Measurements from ENCODE around the gene ARMCX4. TPM values are rescaled to one million over a fixed set of nuclear protein-coding genes. Genes with fewer than 3 reads are reported as not detected.
"Not testable (repeated sequence)": the region's sequence is repeated elsewhere in the genome, so short reads cannot be mapped to it uniquely, and the experiment has no call there.

The ARMCX4 gene
- total RNA-seq, 4 donors from 2014 or later, result 1.9 to 6.1 (median 5.0) TPM

- TF ChIP-seq CTCF (IDR thresholded peaks at IDR 0.05), result no peak
- no peak for TF ChIP-seq POLR2A (IDR thresholded peaks at IDR 0.05)
- 55 to 94% methylated on average over 2 of the region's 2 CpGs for WGBS, 2 donors
- no peak for DNase-seq (ENCODE audit: low spot score in 2 of 2)
- H3K4me3 ChIP-seq (ENCODE audit: low read depth, poor library complexity, severe bottlenecking), result no peak overlapping the region
- intact Hi-C loops (cut with DNase I; ENCODE audit: low total_unique reads), result no loop called here
Observed at GRCh38 chrX:101488796-101489195, 3.5 kb downstream of the ARMCX4 start.

GRCh38 chrX:101491943-101492342 is 6.7 kb downstream of the ARMCX4 start:
- intact Hi-C loops (cut with DNase I; ENCODE audit: low total_unique reads), result loop anchor here (5.0 kb wide), 1 partner anchor 1215 kb away; no protein-coding TSS in a partner anchor
- DNase-seq (ENCODE audit: low spot score in 2 of 2), result no peak
- WGBS, 2 donors, result 91 to 93% methylated on average over 4 of the region's 4 CpGs
- H3K4me3 ChIP-seq (ENCODE audit: low read depth, poor library complexity, severe bottlenecking), result no peak overlapping the region
- TF ChIP-seq POLR2A (IDR thresholded peaks at IDR 0.05) (no peak), CTCF (IDR thresholded peaks at IDR 0.05) (no peak)

- H3K4me3 ChIP-seq (ENCODE audit: low read depth, poor library complexity, severe bottlenecking), result no peak overlapping the region
- intact Hi-C loops (cut with DNase I; ENCODE audit: low total_unique reads), result loop anchor here (5.0 kb wide), 1 partner anchor 1216 kb away; no protein-coding TSS in a partner anchor
- TF ChIP-seq POLR2A (IDR thresholded peaks at IDR 0.05) (no peak), CTCF (IDR thresholded peaks at IDR 0.05) (no peak)
- DNase-seq (ENCODE audit: low spot score in 2 of 2), result no peak
- 78% methylated on average over 1 of the region's 1 CpG; no CpG with 5 or more reads in 1 of the 2 donors for WGBS, 2 donors
Observed at GRCh38 chrX:101493225-101493624, 8.0 kb downstream of the ARMCX4 start.

GRCh38 chrX:101502929-101503328 is 17.7 kb downstream of the ARMCX4 start:
- WGBS, 2 donors, result 100% methylated on average over 1 of the region's 1 CpG
- intact Hi-C loops (cut with DNase I; ENCODE audit: low total_unique reads), result not testable (repeated sequence)

GRCh38 chrX:101507372-101507771 is 22.1 kb downstream of the ARMCX4 start:
- no peak for TF ChIP-seq POLR2A (IDR thresholded peaks at IDR 0.05)
- TF ChIP-seq CTCF (IDR thresholded peaks at IDR 0.05), result no peak

More at GRCh38 chrX:101502929-101503328, 17.7 kb downstream of the ARMCX4 start:
- H3K4me3 ChIP-seq (ENCODE audit: low read depth, poor library complexity, severe bottlenecking); DNase-seq (ENCODE audit: low spot score in 2 of 2): not testable (repeated sequence)

GRCh38 chrX:101507986-101508385 is 22.7 kb downstream of the ARMCX4 start:
- intact Hi-C loops (cut with DNase I; ENCODE audit: low total_unique reads), result no loop called here
- WGBS, 2 donors, result 84 to 93% methylated on average over 4 of the region's 4 CpGs
- H3K4me3 ChIP-seq (ENCODE audit: low read depth, poor library complexity, severe bottlenecking), result no peak overlapping the region
- no peak for TF ChIP-seq CTCF (IDR thresholded peaks at IDR 0.05)
- TF ChIP-seq POLR2A (IDR thresholded peaks at IDR 0.05), result no peak
- no peak for DNase-seq (ENCODE audit: low spot score in 2 of 2)

More at GRCh38 chrX:101507372-101507771, 22.1 kb downstream of the ARMCX4 start:
- no peak for DNase-seq (ENCODE audit: low spot score in 2 of 2)
- intact Hi-C loops (cut with DNase I; ENCODE audit: low total_unique reads), result no loop called here
- no peak overlapping the region for H3K4me3 ChIP-seq (ENCODE audit: low read depth, poor library complexity, severe bottlenecking)
